Ectodermal cell (in vitro differentiated cells): ENCODE data around the gene DCC.

Experiments
- H3K27ac ChIP-seq: 2 replicates; pipeline ENCODE4 v1.7.0; 2013; ENCODE audit warnings: mild to moderate bottlenecking, low read depth, low read length; ENCODE audit not compliant: insufficient read depth, poor library complexity, severe bottlenecking
- H3K27me3 ChIP-seq: 2 replicates; pipeline ENCODE4 v1.7.0; 2013; ENCODE audit warnings: mild to moderate bottlenecking, low read length; ENCODE audit not compliant: insufficient read depth, control insufficient read depth, poor library complexity, severe bottlenecking
- H3K36me3 ChIP-seq: one replicate; pipeline ENCODE4 v1.7.0; 2013; ENCODE audit warnings: low read length; ENCODE audit not compliant: control insufficient read depth, insufficient read depth
- H3K4me1 ChIP-seq: one replicate; pipeline ENCODE4 v1.7.0; 2013; ENCODE audit warnings: low read length; ENCODE audit not compliant: control insufficient read depth, insufficient read depth
- H3K4me3 ChIP-seq: 2 replicates; pipeline ENCODE4 v1.7.0; 2013; ENCODE audit warnings: low read depth, low read length, control low read depth; ENCODE audit not compliant: insufficient read depth
- H3K9me3 ChIP-seq: 2 replicates; pipeline ENCODE4 v1.7.0; 2013; ENCODE audit warnings: mild to moderate bottlenecking, low read length, moderate library complexity; ENCODE audit not compliant: control insufficient read depth
- WGBS, 2 experiments: methylation state at CpG; one replicate each; pipeline ENCODE4 v1.1.7; 2013; ENCODE audit warnings: missing lambda C conversion rate in 2 of 2; 5-methylcytosine and 5-hydroxymethylcytosine counted together

Gene DCC

DNA sequence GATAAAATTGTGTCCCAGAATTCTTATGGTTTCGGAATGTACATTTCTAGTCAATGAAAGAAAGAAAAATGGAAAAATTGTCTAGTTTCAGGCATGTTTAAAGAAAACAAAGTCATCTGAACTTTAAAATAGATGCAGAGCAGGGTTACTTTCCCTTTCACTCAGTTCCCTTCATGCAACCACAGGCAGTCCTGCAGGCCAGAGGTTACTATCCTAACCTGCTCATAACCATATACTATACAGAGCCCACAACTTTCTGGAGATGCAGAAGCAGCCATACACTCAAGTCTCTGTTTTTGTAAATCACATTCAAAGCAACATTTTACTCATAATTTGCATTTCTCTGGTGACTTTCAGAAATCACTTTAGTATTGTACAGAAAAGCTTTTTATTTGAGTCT, 1194.2 kb downstream of the DCC start:
- H3K36me3 ChIP-seq, result no peaks in the 10 kb centered on the region
- no peaks in the 10 kb centered on the region for H3K9me3 ChIP-seq
- no peak overlapping the region for H3K27ac ChIP-seq
- WGBS, 2 experiments, result 78 to 95% methylated on average over 1 of the region's 1 CpG
- no peak overlapping the region for H3K4me3 ChIP-seq
- H3K4me1 ChIP-seq, result no peaks in the 10 kb centered on the region
- H3K27me3 ChIP-seq, result no peaks in the 10 kb centered on the region

DNA sequence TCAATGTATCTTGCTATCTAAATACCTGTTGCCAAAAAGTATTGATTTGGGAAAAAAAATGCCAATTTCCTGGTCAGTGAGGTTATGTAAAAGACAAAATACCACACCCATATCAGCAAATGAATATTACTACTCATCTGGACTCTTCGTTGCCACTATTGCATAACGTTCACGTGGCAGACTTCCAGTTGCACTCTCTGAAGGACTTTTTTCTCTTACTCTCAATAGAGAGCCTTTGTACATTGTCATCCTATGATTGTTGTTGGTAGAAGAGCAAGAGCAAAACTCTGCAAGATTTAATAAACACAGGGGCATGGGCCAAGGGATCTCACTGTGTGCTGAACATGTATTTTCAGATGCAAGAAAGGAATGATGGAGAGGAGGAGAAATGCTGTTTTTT, 1194.7 kb downstream of the DCC start:
- H3K36me3 ChIP-seq, result no peaks in the 10 kb centered on the region
- H3K27ac ChIP-seq, result no peak overlapping the region
- no peaks in the 10 kb centered on the region for H3K4me1 ChIP-seq
- H3K4me3 ChIP-seq, result no peak overlapping the region
- H3K27me3 ChIP-seq, result no peaks in the 10 kb centered on the region
- H3K9me3 ChIP-seq, result no peaks in the 10 kb centered on the region
- WGBS, 2 experiments, result 88 to 89% methylated on average over 3 of the region's 3 CpGs

DNA sequence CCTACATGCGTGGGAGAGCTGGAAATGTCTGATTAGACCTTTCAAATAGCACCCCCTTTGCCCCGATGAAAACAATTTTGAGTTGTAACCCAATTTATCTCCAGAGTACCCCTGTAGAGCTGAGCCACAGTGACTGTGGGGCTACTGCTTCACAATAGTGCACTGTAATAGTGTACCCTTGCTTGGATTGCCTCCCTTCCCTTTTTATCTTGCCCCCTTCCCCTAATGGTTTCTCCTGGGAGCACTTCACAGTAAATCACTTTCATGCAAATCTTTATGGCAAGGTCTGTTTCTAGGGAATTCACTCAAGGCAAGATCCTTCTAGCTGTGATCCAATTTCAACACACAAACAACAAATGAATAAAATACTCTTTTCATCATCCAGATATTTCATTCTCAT, 1196.9 kb downstream of the DCC start:
- Histone ChIP-seq H3K4me1 (no peaks in the 10 kb centered on the region), H3K27ac (no peak overlapping the region), H3K36me3 (no peaks in the 10 kb centered on the region), H3K27me3 (no peaks in the 10 kb centered on the region), H3K4me3 (no peak overlapping the region), H3K9me3 (no peaks in the 10 kb centered on the region)
- 97 to 100% methylated on average over 2 of the region's 2 CpGs for WGBS, 2 experiments

DNA sequence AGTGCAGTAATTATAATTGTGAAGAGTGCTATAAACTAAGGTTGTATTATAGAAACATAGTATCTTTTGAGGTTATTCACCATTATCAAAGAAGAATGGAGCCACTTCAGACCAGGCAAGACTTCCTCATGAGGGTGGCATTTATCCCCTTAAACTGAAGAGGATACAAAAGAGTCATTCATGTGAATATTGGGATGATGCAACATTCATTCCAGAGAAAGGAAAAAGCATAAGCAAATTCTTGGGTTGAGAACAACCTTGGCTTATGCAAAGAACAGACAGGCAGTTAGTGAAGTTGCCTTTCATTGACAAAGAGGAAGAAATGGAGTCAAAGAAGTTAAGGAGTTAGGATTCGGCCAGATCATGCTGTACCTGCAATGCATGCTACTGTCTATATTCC, 1201.9 kb downstream of the DCC start:
- no peaks in the 10 kb centered on the region for H3K36me3 ChIP-seq
- no peak overlapping the region for H3K4me3 ChIP-seq
- 87 to 100% methylated on average over 1 of the region's 1 CpG for WGBS, 2 experiments
- H3K27ac ChIP-seq, result no peak overlapping the region
- no peaks in the 10 kb centered on the region for H3K9me3 ChIP-seq
- H3K27me3 ChIP-seq, result no peaks in the 10 kb centered on the region
- H3K4me1 ChIP-seq, result no peaks in the 10 kb centered on the region

DNA sequence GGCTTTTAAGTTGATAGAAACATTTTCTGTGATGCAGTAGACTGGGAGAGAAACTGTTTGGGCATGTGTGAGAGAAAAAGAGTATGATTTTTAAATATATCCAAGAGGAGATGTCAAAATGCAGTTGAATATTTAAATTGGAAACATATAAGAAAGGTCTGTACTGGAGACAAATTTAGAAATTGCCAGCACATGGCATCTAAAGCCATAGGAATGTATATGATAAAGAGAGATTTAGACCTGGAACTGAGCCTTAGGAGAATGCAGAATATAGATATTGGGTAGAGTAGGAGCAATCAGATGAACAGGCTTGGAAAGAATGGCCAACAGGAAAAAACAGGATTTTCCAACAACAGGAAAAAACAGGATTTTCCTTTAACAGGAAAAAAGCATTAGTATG, 1203.7 kb downstream of the DCC start:
- no peak overlapping the region for H3K27ac ChIP-seq
- H3K4me1 ChIP-seq, result no peaks in the 10 kb centered on the region
- no peaks in the 10 kb centered on the region for H3K27me3 ChIP-seq
- no peaks in the 10 kb centered on the region for H3K36me3 ChIP-seq
- no peak overlapping the region for H3K4me3 ChIP-seq
- H3K9me3 ChIP-seq, result no peaks in the 10 kb centered on the region

DNA sequence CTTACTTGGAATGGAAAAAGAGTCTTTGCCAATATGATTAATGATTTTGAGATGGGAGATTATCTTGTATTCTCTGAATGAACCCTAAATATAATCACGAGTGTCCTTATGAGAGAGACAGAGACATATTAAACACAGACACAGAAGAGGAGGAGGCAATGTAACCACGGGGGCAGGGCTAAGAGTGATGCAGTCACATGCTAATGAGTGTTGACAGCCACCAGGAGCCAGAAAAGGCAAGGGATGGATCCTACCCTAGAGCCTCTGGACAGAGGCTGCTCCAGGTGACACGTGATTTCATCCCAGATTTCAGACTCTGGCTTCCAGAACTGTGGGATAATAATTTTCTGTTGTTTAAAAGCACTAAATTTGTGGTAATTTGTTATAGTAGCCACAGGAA, 1204.9 kb downstream of the DCC start:
- Histone ChIP-seq H3K36me3 (no peaks in the 10 kb centered on the region), H3K27ac (no peak overlapping the region), H3K27me3 (no peaks in the 10 kb centered on the region), H3K9me3 (no peaks in the 10 kb centered on the region), H3K4me1 (no peaks in the 10 kb centered on the region), H3K4me3 (no peak overlapping the region)
- 80 to 86% methylated on average over 3 of the region's 3 CpGs for WGBS, 2 experiments

DNA sequence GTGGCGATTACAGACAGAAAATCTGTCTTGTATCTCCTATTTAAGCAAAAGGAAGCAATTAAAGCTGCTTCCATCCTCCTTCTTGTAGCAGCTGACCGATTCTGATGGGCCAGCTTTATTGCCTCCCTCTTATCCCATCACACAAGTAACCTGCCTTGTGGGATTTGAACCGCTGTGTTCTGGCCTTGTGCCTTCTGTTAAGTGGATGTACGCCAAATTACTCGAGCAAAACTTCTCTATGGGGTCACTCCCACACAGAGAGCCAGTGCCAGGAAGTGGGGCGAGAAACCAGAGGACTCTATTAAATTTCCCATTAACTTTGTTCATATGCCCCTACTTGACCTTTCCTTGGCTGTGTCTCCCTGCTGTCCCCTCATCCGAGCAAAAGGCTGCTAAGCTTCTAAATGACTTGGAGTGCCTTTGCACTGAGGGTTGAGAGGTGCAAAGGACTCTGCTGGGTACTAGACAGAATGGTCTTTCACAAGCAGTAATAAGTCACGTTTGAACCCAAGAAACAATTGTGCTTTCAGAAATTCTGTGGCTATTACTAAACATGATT, 1212.0 kb downstream of the DCC start:
- Histone ChIP-seq H3K4me3 (no peak overlapping the region), H3K27me3 (no peaks in the 10 kb centered on the region), H3K36me3 (no peaks in the 10 kb centered on the region), H3K4me1 (no peaks in the 10 kb centered on the region), H3K27ac (no peak overlapping the region), H3K9me3 (no peaks in the 10 kb centered on the region)
- 92 to 95% methylated on average over 8 of the region's 8 CpGs for WGBS, 2 experiments

DNA sequence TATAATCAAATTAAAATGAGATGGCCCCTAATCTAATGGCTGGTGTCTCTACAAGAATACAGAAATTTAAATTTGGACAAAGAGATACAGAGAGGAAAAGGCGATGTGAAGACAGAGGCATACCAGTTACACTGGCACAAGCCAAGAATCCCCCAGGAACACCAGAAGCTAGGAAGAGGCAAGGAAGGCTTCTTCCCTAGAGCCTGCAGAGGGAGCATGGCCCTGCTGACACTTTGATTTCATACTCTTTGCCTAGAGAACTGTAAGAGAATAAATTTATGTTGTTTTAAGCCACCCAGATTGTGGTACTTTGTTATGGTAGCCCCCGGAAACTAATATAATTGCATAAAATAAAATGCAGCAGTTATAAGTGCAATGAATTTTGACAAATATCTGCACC, 1213.0 kb downstream of the DCC start:
- H3K27ac ChIP-seq, result no peak overlapping the region
- no peaks in the 10 kb centered on the region for H3K27me3 ChIP-seq
- H3K4me1 ChIP-seq, result no peaks in the 10 kb centered on the region
- no peak overlapping the region for H3K4me3 ChIP-seq
- no peaks in the 10 kb centered on the region for H3K9me3 ChIP-seq
- 83 to 88% methylated on average over 1 of the region's 2 CpGs for WGBS, 2 experiments
- H3K36me3 ChIP-seq, result no peaks in the 10 kb centered on the region

DNA sequence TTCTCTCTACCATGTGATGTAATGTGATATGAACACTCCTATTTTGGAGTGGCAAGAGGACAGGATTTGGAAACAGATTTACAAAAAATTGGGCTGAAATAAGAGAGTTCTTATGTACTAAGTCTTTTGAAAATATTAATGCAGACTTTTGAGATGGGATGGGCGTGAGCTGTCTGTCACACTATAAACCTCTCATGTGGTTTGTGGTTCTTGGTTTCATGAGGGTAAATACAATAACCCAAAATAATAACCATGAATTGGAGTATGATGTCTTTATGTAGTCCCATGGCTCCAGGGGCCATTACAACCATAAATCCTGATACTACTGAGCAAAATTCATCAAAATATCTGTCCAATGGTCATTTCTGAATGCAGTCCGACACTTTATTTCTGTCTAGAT, 1216.5 kb downstream of the DCC start:
- no peaks in the 10 kb centered on the region for H3K36me3 ChIP-seq
- no peak overlapping the region for H3K4me3 ChIP-seq
- H3K9me3 ChIP-seq, result no peaks in the 10 kb centered on the region
- no peaks in the 10 kb centered on the region for H3K27me3 ChIP-seq
- 100% methylated on average over 1 to 2 of the region's 2 CpGs for WGBS, 2 experiments
- no peaks in the 10 kb centered on the region for H3K4me1 ChIP-seq
- no peak overlapping the region for H3K27ac ChIP-seq

DNA sequence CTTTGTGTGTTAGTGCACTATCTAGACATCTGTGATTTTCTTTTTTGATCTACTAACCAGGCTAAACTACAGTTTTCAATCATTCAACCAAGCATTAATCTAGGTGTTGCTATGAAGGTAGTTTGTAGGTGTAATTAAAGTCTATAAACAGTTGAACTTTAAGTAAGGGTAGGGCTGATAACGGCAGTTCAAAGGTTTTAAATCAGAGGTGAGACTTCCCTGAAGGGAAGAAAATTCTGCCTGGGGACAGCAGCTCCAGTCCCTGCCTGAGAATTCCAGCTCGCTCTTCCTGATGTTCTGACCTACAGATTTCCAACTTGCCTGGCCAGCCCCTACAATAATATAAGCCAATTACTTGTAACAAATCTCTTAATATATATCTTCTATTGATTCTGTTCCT, 1220.5 kb downstream of the DCC start:
- Histone ChIP-seq H3K4me1 (no peaks in the 10 kb centered on the region), H3K4me3 (no peak overlapping the region), H3K27ac (no peak overlapping the region), H3K9me3 (no peaks in the 10 kb centered on the region), H3K27me3 (no peaks in the 10 kb centered on the region), H3K36me3 (no peaks in the 10 kb centered on the region)
- 89 to 100% methylated on average over 2 of the region's 2 CpGs for WGBS, 2 experiments

DNA sequence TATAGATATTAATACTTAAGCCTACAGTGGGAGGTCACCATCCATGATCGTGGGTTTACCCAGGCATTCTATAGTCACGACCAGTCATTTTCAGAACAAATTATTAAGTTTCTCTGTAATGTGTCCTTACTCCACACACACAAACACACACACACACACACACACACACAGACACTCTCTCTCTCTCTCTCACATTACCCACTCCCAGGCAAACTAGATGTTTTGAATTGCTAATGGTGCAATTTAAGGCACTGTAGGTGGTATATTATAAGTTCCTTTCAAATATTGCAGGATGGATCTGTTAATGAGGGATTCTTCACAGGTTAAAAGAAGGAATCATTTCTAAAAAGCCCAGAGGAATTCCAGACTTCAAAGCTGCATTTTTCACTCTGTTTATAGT, 1226.6 kb downstream of the DCC start:
- H3K4me3 ChIP-seq, result no peak overlapping the region
- H3K27ac ChIP-seq, result no peak overlapping the region
- H3K9me3 ChIP-seq, result no peaks in the 10 kb centered on the region
- WGBS, 2 experiments, result 60 to 75% methylated on average over 2 of the region's 2 CpGs
- H3K36me3 ChIP-seq, result no peaks in the 10 kb centered on the region
- H3K4me1 ChIP-seq, result no peaks in the 10 kb centered on the region
- no peaks in the 10 kb centered on the region for H3K27me3 ChIP-seq
